ENCODE data around the gene LYRM4.

The LYRM4 gene

DNA sequence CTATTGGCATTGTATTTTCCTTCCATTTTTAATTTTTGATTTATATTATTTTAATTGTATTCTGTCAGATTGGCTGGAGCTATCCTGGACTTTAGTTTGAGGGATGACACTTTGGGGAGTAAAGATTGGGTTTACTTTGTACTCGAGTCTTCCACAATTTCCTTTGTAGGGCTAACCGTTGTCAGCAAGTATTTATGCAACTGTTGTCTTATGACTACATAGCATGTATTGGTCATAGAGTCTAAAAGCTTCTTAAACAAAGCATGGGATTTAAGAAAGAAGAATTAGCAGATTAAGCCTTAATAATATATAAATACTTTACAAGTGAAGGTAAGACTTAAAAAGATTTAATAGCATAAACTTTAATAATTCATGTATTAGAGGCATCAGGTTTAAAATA is 20.2 kb upstream of the LYRM4 start:
- no peak for DNase-seq (ENCODE audit: low spot score)

DNA sequence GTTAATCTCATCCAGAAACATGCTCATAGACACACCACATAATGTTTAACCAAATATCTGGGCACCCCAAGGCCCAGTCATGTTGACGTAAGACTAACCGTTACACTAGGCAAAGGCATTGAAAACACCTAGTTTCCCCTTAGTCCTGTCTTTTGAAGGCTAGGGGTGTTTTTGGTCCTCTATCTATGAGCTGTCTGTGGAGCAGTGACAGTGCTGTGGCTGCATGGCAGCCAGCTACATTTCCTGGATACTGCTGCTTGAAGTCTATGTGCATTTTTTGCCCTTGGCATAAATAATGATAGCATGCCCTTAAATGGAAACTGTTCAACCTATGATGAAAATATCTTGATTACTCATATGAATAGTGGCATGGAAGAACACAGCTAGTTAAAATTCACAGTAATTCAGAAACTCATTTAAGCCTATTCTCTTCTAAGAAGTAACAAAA is 19.2 kb upstream of the LYRM4 start:
- DNase-seq (ENCODE audit: low spot score) = no peak

DNA sequence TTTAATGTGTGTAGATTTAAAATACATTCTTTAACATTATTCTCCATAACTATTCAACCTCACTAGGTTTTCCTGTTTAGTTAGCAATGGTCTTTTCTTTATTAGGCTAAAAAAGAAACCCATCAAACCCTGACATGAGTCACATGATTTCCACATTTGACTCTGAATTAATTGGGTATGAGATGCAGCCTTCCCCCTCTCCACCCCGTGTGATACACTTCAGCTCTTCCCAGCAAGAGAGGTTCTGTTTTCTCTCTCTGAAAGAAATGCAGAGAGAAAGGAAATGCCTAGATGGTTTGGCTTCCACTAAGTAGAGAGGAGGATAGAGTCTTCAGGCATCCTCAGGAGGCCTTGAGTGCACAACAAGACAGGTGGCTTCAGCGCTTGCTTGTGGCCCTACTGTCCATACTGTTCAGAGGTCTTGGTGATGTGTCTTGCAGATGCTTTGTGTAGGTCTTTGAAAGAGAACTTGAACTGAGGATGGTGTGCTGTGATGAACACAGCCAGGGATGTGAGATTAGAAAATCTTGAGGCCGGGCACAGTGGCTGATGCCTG is 17.9 kb upstream of the LYRM4 start:
- no peak for DNase-seq (ENCODE audit: low spot score)

DNA sequence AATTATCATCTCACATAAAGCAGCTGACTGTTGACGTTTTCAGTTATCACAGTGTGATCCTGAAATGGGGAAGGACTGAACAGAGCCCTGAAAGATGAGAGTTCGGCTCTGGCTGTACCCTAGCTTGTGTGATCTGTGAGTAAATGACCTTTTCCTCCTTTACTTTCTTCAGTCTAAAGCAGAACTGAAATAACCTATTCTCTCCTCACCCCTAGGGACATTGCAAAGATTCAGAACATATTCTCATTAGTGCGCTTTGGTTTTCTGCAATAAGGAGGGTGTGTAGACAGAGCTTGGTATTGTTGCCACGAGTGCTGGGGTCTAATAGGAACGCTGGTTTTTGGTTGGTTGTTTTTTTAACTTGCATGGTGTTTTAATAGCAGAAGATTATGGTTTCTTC is 17.3 kb upstream of the LYRM4 start:
- DNase-seq (ENCODE audit: low spot score) = no peak

DNA sequence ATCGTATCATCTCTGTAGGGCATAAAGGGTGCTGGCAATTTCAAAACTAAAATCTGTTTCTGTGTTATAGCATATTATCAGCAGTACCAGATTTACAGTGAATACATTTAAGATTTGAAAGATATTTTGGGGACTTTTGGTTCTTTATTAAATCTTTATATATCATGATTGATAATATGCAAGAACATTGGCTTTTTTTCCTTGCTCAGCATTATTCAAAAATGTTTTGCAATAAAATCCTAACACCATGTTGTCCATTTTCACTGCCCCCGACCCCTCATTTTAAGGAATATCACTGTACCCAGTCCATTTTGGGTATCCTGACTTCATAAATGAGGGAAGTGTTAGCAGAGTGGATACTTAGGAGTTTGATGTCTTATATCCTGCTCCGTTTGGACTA is 16.8 kb upstream of the LYRM4 start:
- DNase-seq (ENCODE audit: low spot score) = no peak

DNA sequence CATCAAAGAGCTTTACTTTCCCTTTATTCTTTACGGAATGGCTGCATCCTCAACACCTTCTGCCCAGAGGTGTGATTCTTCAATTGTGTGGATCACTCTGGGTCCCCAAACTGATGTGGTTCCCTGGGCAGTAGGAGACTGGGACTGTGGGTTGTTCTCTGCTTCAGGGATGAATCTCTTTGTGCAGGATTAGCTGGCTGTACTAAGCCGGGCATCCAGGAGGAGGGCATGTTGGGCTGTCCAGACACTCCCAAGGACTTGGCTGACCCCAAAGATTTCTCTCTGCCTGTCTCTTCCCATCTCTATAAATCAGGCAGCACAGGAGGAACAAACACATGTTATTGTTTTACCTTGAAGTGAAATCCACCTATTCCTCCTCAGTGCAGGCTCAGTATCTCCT is 15.8 kb upstream of the LYRM4 start:
- no peak for DNase-seq (ENCODE audit: low spot score)

DNA sequence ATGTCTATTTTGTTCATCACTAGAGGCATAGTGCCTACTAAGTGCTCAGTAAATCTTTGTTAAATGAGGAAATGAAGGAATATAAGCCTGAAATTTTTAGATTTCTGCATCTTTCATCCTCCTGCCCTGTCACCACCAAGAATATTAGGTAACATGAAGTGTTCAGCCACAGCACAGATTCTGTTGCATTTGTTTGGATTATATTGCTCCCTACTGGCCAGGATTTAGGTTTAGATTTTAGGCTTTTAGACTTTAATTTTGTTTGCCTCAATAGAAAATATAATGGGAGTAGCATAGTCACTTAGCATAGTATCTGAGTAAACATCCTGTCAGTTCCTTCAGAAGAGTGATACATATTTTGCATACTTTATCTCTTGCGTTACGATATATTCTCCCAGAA is 14.7 kb upstream of the LYRM4 start:
- no peak for DNase-seq (ENCODE audit: low spot score)

DNA sequence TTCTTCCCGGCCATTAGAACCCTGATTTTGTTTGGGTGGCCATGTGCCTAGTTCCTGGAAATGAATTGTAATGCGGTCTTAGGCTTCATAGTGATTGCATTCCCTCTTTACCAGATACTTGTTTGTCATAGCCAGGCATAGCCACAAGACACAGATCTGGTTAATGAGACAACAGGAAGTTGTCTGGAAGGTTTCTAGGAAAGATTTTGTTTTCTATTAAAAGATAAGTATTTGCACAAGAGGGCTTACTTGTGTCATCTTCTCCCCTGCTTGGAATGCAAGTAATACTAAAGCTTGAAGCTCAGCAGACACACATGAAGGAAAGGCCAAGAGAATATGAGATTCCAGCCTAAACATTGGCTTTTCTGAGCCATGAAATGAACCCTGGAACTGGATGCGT is 13.5 kb upstream of the LYRM4 start:
- DNase-seq (ENCODE audit: low spot score) = no peak

DNA sequence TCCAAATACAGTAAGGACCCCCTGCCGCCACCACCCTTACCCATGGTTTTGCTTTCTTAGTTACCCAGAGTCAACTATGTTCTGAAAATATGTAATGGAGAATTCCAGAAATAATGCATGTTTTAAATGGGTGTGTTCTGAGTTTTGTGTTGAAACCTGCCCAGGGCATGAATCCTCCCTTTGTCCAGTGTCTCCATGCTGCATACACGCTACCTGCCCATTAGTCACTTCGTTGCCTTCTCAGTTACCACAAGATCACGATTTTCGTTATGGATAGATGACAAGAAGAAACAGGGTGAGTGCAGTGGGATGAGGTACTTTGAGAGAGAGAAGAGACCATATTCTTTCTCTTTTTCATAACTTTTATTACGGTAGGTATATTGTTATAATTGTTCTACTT is 11.2 kb upstream of the LYRM4 start:
- no peak for DNase-seq (ENCODE audit: low spot score)

DNA sequence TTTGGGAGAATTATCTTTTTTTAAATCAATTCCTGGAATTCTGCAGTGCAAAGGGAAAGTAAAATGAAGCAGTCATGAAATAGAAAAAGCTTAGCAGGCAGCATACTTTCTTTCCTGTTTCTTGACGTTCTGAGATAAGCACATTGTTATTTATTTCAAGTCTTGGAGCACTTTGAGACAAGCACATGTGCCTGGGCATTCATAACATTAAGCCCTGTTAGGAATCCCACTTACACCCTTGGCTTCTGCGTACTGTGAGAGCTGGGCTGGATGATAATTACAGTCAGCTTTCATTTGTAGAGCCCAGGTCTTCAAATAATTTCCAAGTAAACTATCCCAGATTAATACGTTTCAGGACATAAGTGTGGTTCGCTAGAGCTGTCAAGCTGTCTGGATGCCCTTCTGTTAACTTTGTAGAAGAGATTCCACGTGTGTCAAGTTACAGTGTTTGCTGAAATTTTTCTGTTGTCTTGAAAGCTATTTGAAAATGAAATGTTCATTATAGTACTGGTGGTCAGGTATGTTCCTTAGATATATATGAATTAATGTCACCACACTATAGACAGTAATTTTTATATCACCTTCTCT is 9.4 kb upstream of the LYRM4 start:
- DNase-seq (ENCODE audit: low spot score) = no peak

DNA sequence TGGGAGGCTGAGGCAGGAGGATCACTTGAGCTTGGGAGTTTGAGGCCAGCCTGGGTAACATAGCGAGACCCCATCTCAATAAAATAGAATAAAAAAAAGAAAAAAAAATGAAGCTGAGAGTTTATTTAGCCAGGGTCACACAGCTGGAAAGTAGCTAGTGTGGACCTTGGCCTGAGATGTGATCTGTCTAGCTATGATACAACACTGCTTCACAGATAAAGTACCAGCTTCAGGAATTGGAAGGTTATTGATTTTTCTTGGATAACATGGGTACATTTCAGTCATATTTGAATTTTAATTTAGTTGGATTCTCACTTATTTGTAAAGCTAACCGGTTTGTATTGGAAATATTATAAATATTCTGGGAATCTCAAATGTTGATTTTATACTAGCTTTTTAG is 5.7 kb upstream of the LYRM4 start:
- DNase-seq (ENCODE audit: low spot score) = no peak

DNA sequence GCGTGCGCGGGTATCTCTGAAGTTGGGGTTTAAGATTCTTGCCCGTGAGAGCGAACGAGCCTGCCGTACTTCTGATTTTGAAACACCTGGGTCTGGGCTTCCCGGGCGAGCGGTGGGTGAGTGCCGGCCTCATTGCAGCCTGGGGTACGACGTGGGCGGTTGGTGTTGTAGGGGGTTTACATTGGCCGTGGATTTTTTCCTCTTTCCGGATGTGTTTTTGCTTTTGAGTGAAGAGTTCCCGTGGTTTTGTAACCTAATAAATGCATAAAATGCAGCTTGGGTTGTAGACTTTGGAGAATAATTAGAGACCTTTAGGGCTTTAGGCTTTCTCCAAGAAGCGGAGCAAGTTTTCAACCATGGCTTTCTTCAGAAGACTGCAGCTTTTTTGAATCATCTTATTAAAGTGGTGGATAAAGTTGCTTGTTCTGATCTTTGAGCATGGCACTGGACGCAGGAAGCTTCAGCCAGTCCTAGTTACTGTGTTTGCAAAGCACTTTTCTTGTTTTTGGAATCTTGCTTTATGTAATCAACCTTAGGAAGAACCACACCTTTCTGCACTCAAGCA is 877 bp upstream of the LYRM4 start:
- no peak for DNase-seq (ENCODE audit: low spot score)

DNA sequence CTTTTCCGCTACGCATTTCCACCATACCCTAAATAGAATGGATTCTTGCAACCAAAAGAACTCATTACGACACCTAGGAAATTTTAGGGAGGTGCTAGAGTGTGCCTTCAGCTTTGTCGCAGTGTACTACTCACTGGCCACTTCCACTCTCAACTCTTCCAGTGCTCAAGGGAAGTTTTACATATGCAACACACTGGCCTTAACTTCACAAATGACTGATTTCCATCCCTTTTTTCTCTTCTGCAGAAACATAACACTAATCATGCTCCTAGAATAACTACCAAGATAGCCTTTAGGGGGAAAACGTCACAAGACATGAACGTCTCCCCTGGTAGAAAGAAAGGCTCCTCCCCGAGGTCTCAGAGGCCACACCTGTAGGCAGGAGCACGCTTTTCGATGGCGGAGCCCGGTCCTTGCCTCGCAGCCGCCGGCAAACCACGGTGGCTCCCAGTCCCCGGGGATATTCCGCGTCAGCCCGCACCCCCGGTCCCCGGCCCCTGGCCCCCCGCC is 584 bp downstream of the LYRM4 start:
- DNase-seq (ENCODE audit: low spot score) = peak; percentile 86

DNA sequence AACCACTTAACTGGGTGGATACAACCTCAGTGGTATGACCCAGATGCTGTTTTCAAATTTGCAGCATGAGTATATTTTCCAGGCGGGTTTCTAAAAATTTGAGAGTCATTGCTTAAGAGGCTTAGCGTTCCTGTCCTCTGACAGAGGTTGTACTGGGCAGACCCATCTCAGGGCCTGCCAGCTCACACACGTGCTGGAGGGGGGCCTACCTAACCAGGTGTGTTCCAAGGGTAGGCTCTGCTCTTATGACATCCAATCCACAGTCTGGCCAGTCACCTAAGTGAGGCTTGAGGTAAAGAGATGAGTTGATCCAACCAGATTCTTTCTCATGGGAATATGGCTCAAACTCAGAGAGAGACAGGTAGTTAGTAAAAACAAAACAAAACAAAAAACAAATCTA is 1.3 kb downstream of the LYRM4 start:
- no peak for DNase-seq (ENCODE audit: low spot score)

DNA sequence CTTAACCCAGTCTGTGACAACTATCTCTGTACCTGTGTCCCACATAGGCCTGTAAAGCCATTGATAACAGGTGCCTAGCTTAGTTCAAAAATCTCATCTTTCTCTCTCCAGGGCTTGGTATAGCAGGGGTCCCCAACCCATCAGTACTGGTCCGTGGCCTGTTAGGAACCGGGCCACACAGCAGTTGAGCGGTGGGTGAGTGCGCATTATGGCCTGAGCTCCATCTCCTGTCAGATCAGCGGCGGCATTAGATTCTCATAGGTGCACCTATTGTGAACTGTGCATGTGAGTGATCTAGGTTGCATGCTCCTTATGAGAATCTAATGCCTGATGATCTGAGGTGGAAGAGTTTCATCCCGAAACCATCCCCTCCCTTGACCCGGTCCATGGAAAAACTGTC is 3.4 kb downstream of the LYRM4 start:
- no peak for DNase-seq (ENCODE audit: low spot score)

DNA sequence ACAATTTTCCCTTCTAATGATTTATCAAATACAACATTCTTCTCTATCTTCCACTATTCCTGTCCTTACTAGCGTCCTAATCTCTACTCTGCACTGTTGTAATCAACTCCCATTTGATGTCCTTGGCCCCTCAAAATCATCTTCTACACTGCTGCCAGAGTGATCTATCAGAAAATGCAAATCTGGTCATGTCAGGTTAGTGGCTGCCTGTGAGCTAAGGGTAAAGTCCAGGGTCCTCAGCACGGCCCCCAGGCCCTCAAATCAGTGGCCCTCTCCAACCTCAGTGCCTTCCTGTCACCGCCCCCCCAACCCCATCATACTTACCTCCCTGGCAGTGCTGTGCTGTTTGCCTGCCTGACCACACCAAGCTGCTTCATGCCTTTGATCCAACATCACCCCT is 3.8 kb downstream of the LYRM4 start:
- no peak for DNase-seq (ENCODE audit: low spot score)

DNA sequence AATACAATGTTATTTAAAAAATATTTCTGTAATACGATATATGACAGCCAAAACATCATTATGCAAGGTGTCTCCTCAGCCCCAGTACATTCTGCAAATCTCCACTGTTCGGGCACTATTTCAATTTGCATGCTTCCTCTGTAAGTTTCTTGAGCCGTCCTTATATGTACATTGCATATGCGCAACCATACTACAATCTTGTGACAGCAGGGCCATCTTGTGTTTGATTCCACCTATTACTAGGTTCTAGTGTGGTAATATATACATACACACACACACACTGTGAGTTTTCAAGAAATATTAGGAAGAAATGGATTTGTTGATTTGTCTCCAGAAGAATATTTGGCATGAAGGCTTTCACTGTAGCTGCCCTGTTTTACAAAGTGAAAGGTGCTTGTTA is 9.8 kb downstream of the LYRM4 start:
- DNase-seq (ENCODE audit: low spot score) = no peak

DNA sequence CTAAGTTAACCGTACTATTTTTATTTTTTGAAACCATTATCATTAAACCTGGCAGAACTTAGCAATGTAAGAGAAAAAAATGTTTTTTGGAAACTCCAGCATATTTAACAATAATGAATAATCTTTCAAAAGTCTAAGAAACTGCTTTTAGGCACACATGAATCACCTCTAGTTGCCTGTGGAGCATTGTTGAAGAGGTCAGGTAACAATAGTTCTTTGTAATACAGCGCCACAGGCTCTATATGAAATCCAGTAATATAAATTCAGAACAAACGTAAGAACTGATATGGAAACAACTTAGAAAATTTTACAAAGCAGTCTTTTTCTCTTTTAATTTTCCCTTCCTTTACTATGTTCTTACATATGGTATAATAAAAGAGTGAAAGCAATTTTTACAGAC is 10.3 kb downstream of the LYRM4 start:
- no peak for DNase-seq (ENCODE audit: low spot score)

DNA sequence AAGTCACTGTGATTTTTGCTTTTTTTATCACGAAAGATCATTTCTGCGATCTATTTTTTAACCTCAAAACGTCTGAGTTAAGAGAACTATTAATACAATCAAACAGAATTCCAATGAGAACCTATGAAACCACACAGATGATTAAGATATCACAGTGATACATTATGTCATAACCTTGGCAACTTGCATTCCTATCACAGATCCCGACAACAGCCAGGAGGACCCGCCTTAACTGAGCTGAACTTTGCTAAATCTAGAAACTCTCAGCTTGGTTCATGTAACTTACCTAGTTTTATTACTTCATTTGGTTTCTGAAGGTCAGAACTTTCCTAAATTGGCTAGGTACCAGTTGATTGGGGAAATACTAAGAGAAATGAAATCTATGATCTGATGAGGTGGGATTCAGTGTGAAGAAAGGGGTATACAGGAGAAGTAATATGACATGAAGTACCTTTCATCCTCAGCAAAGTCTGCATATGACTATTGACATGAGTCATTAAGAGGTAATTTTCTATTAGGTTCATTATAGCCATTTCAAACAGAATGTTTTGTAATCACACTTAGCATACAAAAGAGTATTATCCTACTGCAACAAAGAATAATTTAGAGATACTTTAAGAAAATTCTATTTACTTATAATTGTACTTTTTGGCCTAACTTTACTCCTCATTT is 11.2 kb downstream of the LYRM4 start:
- no peak for DNase-seq (ENCODE audit: low spot score)

DNA sequence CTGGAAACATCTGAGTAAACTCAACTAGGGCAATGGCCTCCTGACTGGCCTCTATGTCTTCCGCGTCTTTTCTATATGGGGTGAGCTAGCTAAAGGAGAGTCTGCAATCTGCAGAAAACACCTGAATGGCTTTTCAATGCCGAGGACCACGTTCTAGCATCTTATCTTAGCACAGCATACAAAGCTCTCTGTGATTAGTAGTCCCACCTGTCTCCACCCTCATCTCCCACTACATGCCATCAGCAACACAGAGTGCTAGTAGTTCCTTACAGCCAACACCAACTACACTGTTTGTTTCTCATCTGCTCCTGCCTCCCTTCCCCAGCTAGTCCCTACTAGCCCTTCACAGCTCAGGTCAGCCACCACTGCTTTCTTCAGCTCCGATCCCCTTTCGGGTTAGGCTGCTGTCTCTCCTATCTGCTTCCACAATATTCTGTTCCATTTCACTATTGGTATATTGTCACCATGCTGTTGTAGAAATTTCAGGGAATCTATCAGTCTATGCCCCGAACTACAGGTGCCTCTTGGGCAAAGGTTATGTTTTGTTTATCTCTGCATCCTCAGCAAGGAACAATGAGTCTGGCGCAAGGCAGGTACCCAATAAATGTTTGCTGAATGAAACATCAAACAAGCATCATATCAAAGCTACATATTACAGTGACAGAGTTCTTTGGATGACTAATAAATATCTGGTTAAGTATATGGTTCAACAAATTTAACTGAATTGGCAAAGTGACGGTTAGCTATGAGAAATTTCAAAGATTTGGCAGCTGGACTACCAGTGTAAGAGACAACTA is 12.2 kb downstream of the LYRM4 start:
- no peak for DNase-seq (ENCODE audit: low spot score)

DNA sequence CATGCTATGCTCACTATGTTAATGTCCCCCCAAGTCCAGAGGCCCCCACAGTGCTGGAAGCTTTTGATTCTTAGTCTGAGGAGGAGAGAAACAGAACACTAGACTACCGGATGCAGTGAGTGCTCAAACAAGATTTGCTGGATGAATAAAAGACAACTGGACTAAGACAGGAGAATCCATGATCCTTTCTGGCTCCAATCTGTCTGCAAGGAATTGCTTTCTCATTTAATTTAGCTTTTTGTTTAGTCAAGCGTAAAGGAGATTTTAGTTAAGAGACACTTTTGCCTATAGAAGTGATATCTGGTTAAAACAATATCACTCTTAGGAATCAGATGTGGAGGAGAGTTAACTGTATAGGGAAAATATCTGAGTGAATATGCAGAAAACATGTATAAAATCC is 13.5 kb downstream of the LYRM4 start:
- no peak for DNase-seq (ENCODE audit: low spot score)
